GM21619 (cell line): ENCODE results near the gene COL18A1.

ENCODE experiments used
- ATAC-seq: cut with Tn5 transposase; IDR thresholded peaks from one replicate; pipeline ENCODE4 v1.9.1; 2021; ENCODE audit not compliant: unreplicated experiment

Gene COL18A1

DNA sequence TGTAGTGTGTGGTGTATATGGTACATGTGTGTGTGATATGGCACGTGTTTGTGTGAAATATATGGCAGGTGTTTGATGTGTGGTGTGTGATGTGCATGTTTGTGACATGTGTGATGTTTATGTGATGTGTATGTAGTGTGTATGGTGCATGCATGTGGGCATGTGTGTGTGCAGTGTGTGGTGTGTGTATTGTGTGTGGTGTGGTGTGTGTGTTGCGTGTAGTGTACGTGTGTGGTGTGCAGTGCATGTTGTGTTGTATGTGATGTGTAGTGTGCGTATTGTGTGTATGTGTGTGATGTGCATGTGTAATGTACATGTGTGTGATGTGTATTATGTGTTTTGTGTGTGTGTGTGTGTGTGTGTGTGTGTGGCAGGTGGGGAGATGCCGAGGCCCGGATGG is 71.6 kb downstream of the COL18A1 start:
- no peak for ATAC-seq

DNA sequence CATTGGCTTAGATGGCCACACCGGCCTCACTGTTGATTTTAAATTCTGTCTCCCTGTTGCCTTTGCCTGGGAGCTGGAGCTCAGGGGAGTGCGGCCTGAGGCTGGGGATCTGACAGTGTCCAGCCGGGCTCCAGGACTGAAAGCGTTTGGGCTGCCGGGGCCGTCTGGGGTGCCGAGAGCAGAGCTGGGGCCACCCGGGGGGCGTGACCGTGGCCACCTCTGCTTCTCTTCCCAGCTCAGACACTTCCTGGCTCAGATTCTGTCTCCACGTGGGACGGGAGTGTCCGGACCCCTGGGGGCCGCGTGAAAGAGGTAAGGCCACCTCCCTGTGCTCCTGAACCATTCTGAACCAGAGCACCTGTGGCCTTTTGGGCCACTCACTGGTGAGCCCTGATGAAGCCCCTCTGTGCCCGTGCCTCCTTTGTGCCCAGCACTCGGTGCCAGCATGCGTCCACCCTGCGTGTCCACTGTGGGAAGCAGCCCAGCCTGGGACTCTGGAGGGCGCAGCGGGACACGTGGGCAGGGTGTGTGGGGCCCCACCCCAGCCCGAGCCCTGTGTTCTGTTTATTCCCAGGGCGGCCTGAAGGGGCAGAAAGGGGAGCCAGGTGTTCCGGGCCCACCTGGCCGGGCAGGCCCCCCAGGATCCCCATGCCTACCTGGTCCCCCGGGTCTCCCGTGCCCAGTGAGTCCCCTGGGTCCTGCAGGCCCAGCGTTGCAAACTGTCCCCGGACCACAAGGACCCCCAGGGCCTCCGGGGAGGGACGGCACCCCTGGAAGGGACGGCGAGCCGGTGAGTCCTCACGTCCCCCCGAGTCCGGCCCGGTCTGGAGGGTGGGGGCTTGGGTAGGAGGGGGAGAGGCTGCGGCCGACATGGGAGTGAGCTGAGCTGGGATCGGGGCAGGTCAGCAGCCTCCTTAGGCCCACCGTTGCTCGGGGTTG is 72.5 kb downstream of the COL18A1 start:
- no peak for ATAC-seq

DNA sequence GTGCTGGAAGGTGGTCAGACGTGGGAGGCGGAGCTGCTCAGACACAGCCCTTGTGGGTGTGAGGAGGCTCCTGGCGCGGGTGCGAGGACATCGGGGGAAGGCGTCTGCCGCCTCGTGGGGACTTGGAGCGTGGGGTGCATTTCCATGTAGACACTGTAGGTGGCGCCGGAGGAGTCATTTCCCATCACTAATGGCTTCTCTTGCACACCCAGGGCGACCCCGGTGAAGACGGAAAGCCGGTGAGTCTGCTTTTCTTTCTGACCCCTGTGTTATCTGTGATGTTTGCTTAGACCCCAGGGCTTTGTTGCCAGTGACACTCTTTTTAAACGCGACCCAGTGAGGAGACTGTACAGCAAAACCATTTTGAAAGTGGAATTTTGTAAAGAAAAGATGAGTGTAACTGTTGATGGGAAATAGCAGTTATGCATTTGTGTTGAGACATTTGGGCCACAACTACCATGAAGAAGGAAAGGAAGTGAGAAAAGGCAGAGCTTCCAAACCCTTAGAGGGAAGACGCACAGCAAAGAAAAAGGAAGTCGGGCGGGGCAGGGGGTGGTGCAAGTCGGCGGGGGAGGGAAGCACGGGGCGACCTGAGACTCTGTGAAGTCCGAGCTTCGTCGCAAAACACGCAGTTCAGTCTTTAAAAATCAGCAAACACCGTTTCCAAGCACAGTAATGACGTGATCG is 73.3 kb downstream of the COL18A1 start:
- no peak for ATAC-seq

DNA sequence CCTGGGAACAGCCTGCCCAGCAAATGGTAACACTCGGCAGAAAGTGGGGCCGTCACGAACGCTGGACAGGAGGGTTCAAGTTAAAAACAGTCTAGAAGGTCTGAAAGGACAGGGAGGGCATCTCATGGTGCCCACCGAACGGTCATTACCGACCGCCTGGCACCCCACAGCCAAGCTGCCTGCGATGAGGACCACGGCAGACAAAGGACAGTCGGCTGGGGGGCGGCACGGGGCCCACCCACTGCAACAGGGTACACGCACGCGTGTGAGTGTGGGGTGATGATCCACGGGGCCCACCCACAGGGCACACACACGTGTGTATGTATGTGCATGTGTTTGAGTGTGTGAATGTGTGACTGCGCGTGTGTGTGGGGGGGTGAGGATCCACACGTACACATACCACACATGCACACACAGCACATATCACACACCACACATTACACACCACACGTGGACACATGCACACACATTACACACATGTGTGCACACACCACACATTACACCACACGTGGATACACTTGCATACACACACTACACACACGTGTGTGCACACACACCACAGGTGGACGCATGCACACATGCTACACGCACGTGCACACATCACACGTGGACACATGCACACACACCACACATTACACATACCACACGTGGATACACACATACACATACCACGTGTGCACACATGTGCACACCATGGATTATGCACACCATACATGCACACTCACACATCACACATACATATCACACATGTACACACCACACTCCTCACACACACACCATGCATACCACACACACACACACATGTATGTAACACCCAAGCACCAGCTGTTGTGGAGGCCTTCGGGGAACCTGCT is 74.1 kb downstream of the COL18A1 start:
- ATAC-seq = no peak

DNA sequence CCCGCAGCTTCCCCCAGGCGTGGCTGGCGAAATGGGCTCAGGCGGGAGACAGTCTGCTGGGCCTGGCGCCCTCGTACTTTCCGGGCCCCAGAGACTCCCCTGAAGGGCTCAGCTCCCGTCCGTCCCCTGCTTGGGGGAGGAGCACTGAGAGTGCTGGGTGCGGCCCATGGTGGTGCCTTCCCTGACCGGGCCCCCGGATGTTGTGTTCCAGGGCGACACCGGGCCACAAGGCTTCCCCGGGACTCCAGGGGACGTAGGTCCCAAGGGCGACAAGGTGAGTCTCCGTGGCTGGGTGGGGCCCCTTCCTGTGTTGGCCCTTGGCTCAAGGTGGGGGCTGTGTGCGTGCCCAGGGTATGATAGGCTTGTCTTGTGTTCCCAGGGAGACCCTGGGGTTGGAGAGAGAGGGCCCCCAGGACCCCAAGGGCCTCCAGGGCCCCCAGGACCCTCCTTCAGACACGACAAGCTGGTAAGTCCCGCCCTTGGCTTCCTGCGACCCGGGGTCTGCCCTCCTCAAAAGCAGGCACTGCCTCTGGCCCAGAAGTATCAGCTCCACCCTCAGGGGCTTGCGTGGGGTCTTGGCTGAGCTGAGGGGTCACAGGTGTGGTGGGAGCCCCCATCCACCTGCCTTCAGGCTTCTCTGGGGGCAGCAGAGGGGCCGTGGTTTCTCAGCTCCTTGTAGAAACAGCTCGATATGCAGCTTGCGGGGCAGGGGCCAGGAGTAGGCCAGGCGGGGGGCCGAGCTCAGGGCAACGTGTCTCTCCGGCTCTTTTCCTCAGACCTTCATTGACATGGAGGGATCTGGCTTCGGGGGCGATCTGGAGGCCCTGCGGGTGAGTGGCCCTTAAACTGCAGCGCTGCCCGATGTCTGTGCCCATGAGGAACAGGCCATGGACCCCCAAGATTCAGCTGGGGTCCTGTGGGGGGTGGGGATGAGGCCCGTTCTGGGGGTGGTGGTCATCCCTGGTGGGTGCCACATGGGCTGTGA is 75.0 kb downstream of the COL18A1 start:
- ATAC-seq = no peak

- no peak for ATAC-seq
Measured at GRCh38 chr21:45480701-45481500, 75.9 kb downstream of the COL18A1 start.

DNA sequence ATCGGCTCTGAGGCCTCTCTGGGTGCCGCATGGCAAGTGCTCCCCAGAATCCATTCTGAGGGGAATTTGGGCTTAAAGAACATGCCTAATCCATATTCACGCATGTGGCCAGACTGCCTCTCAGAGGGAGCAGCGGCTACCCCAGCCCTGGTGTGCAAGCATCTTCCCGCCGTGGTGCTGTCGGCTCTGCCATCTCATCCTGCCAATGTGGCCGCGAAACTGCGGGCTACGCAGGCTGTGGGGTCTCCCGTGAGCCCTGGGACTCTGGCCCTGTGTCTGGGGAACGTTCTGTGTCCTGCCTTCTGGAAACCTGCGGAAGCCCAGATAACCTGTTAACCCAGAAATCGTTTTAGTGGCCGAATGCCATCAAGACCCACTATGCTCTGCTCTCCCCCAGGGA is 76.6 kb downstream of the COL18A1 start:
- no peak for ATAC-seq

DNA sequence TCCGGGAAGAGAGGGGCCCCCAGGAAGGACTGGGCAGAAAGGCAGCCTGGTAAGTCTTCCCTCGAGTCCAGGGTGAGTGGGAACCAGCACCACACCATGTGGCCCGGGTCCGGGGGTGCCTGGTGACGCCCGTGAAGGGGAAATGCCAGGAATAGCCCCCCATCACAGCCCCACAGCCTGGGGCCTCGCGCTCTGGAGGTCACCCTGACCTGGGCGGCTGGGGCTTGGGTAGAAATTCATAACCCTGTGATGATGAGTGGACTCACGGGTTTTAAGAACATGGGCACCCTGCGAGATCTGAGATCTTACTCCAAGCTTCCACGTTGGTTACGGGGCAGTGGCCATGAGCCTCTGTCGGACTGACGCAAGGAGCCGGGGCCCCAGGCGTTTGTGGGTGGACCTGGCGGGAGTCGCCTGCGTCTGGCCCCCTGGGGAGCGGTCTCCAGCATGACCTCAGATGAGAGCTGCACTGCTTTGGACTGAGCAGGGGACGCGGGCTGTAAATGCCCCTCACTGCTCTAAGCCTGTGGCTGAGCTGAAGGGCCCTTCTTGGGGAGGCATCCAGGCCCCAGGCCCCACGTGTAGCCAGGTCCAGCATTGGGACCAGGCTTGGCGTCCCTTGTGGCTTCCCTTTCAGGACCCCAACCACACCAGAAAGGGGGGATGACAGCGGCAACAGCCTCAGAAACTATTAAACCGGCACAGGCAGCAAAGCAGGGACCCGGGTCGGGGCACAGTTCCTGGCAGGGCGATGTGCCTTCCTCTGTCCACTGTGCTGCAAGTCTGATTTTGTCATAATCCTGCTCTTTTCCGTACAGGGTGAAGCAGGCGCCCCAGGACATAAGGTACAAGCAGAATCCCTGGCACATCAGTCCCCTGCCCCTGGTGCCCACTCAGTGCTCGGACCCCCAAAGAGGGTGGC is 77.3 kb downstream of the COL18A1 start:
- ATAC-seq = no peak

DNA sequence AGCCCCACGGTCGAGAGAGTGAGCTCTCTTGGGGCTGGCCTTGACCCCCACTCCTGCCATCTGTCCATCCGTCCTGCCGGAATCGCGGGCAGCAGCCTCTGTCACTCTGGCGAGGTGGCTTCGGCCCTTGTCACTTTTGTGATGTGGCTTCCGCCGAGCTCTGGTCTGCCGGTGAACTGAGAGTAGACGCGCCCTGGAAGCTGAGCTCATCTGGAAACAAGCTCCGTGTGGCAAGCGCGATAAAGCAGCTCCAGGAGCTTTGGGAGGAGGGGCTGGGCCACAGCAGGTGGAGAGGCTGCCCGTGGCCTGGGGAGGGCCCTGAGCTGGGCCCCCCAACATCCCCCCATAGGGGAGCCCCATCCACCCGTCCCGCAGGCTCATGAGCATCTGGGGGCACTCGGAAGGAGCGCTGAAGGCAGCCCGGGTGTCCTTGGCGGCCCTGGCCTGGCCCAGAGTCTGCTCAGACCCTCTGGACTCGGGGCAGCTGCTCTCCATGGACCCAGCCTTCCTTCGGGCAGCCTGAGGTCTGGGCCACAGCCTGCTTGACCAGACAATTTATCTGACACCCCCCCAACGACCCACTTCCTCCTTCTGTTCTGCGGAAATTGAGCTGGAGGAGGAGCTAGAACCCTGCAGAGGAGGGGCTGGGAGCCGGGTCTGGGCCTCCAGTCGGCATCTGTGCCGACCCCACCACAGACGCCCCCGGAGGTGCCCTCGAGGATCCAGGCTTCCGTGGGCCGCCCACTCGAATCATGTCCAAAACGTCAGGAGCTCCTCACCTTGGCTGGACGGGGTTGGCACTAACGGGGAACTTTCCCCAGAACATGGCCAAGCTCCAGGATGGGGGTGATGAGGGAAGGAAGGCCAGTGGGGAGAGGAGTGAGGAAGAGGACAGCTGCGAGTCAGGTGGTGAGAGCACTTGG is 78.2 kb downstream of the COL18A1 start:
- ATAC-seq = no peak

DNA sequence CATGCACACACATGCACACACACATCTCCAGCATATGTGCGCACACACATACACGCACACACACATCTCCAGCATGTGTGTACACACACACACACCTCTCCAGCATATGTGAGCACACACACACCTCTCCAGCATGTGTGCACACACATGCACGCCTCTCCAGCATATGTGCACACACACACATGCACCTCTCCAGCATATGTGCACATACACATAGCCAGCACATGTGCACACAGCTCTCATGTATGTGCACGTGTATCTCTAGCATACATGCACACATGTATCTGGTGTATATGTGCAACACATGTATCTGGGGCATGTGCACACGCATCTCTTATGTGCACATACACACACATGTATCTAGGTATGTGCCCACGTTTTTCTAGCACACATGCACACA is 79.4 kb downstream of the COL18A1 start:
- no peak for ATAC-seq

- ATAC-seq = no peak
Measured at GRCh38 chr21:45485686-45486442, 80.9 kb downstream of the COL18A1 start.

DNA sequence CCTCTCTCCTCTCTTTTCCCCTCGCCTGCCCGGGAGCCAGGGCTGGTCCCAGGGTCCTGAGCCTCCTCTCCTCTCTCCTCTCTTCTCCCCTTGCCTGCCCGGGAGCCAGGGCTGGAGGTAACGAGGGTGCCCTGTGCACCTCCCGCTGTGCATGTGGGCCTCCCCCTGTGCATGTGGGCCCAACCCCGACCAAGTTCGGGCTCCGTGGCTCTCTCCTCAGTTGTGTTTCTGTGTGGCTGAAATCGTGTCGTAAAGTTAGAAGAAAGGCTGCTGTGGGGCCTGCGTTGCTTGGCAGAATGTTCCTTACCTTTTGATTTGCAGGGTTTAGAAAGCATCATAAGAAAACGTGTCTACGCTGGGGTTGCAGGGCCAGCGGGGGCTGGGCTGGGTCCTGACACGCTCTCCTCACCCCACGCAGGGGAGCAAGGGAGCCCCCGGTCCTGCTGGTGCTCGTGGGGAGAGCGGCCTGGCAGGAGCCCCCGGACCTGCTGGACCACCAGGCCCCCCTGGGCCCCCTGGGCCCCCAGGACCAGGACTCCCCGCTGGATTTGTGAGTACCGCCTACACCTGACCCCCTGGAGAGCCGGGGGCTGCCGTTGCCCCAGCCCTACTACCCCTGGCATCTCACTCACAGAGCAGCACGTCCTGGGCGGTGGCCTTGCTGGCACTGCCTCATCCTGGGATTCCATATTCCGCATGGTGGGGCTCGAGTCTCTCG is 81.6 kb downstream of the COL18A1 start:
- ATAC-seq = no peak

- no peak for ATAC-seq
Measured at GRCh38 chr21:45487161-45487806, 82.3 kb downstream of the COL18A1 start.

GRCh38 chr21:45487891-45488600 is 83.1 kb downstream of the COL18A1 start:
- no peak for ATAC-seq
